ENCODE results near the gene SSC5D. TPM values are rescaled to one million over a fixed set of nuclear protein-coding genes. Genes with fewer than 3 reads are reported as not detected.

Gene SSC5D
- total and polyA plus RNA-seq, 10 of the 15 experiments (the other 5 are each of a cell fraction or from before 2014, with no cell fraction given): 0.03 to 0.13 (median 0.05) TPM; not detected in 4

GRCh38 chr19:55476100-55476775 is 12.0 kb upstream of the SSC5D start, which contains the start of gene ZNF628 (continued):
- TF ChIP-seq EGR1 (IDR thresholded peaks at IDR 0.05; ENCODE audit: borderline replicate concordance in 1 of 2, low read depth in 2 of 2, low read length in 2 of 2) (peak; percentile 69 to 99; a peak in 2 of 3 replicates), RELB (IDR thresholded peaks at IDR 0.05; ENCODE audit: low read depth) (peak; percentile 36; the same call in 1 of the 2 replicates), NRF1 (conservative IDR thresholded peaks at IDR 0.05; ENCODE audit: low read depth, low read length) (0 out of 2 replicates have a peak, but pooled peaks have one; percentile 22), ZNF687 (IDR thresholded peaks at IDR 0.05) (0 out of 2 replicates have a peak, but pooled peaks have one; percentile 52), RAD21 (IDR thresholded peaks at IDR 0.05; ENCODE audit: insufficient read depth, low read depth, low read length) (no peak), PML (IDR thresholded peaks at IDR 0.05; ENCODE audit: low read length) (no peak), SKIL (IDR thresholded peaks at IDR 0.05; ENCODE audit: low read depth, poor library complexity, severe bottlenecking) (no peak), SMARCA5 (IDR thresholded peaks at IDR 0.05) (no peak), MYB (IDR thresholded peaks at IDR 0.05; ENCODE audit: borderline replicate concordance, low read depth, low read length) (no peak), BCLAF1 (IDR thresholded peaks at IDR 0.05) (no peak), HDGF (IDR thresholded peaks at IDR 0.05) (no peak), FOXM1 (IDR thresholded peaks at IDR 0.05; ENCODE audit: low read depth, low read length) (no peak), NFYB (IDR thresholded peaks at IDR 0.05; ENCODE audit: insufficient read depth, low read depth, low read length) (peak; percentile 95), ZBTB4 (CRISPR knock-in tag; IDR thresholded peaks at IDR 0.05) (no peak)

All from GM12878 (cell line).